Activated T-cell treated with anti-CD3 and anti-CD28 coated beads for 48 hours (primary cell): ENCODE data around the gene TBC1D2B.

Experiments
- DNase-seq: peaks from one replicate; pipeline ENCODE4 v3.0.0-alpha.2; 2020; ENCODE audit warnings: low read depth

The TBC1D2B gene

DNA sequence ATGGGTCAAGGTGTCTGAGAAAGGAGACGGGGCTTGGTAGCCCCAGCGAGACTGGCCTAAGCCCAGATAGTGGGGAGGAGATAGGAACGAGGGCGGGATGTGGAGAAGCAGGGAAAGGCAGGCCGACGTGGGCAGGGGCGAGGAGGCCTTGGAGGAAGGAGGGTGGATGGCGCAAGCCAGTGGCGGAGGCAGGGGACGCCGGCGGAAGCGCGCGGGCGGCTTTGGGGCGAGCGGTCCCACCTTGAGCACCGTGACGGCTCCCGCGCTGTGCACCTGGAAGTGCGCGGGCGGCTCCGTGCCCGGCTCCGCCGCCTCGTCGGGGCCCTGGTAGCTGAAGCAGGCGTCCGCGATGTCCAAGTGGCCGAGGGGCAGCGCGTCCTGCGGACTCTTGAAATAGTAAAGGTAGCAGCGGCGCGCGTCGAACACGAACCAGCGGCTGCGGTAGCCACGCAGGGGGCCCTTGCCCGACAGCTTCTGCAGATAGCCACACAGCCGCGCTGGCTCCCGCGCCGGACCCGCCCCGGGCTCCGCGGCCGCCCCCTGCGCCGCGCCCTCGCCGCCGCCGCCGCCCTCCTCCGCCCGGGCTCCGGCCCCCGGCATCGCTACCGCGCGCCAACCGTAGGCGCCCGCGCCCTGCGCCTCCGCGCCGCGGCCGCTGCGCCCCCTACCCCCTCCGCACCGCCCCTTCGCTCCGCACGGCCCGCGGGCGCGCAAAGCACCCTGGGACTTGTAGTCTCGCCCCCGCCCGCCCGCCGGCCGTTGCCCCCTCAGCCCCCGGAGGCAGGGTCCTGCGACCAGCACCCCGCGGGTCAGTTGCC lies at the start of gene TBC1D2B:
Gene TBC1D2B, minus strand, starts transcription at position 659 of the 818 bp plus-strand sequence. Its CDS starts 59 bp downstream, at position 600.
- DNase-seq: peak; percentile 67

GRCh38 chr15:78125267-78125666 lies 47.8 kb upstream of the TBC1D2B start:
- no peak for DNase-seq

DNA sequence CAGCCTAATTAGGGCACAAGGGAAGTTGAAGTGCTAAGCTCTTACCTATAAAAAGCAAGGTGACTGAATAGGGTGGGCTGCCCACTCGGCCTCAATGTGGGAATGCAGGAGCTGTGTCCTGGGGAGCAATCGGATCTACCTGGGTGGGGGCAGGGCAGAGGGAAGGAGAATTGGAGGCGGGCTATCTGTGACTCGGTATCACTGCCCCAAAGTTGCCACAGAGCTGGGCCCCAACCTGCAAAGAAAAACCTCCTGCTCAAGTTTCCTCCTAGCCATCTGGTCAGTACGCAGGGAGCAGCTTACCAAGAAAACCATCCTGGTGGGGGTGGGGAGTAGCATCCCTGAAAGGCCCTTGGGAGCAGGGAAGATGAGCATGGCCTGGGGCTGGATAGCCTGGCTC lies 43.0 kb upstream of the TBC1D2B start:
- no peak for DNase-seq

GRCh38 chr15:78112551-78112950 lies 35.0 kb upstream of the TBC1D2B start:
- DNase-seq: no peak

DNA sequence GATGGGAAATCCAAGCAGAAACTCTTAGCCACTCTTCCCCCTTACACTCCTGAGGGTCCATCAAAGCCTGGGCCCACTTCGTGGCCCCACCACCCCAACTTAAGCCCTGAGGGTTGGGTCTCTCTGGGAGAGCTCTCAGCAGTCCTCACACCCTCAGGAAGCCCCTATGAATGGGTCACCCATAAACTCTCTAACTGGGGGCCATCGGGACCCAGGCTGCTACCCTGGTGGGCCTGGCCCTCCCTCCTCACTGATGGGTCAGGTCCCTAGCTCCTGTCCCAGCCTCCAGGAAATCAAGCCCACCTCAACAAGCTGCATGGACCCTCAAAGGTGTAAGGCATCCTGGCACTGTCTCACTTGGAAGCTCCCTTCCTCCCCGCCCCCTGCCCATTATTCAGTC lies 34.3 kb upstream of the TBC1D2B start:
- no peak for DNase-seq

- DNase-seq: no peak
Observed at GRCh38 chr15:78110916-78111475, 33.5 kb upstream of the TBC1D2B start.

DNA sequence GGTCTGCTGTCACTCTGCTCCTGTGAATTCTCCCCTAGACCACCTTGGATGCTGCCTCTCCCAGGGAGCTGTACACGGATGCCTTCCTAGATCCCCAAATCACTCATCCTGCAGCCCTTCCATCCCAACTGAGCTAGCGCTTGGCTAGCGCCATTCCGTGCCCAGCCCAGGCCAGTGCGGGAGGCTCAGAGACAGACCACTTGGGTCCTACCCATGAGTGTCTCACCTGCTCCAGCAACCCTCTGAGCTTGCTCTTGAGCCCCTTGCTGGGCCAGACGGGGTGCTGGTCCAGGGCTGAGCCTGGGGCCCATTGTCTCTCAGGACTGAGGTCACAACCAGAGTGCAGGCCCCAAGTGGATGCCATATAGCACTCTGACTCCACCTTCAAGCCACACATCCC lies 32.6 kb upstream of the TBC1D2B start:
- no peak for DNase-seq

DNA sequence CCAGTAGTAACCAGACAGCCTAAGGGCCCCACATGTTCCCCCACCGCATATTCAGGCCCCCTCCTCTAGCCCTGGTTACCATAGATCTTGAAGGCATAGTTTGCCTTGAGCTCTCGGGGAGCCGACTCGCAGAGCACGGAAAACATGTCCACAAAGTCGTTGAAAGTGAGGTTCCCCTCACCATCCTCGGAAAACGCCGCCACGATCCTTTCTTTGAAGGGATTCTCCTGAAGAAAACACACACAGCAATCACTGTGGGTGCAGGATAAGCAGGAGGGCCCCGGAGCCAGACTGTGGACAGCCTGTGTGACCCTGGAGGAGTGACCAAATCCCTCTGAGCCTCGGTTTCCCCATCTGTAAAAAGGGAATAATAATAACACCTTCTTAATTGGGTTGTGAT lies 31.6 kb upstream of the TBC1D2B start:
- DNase-seq: no peak

GRCh38 chr15:78108300-78109084 lies 31.0 kb upstream of the TBC1D2B start:
- peak; percentile 78 for DNase-seq

DNA sequence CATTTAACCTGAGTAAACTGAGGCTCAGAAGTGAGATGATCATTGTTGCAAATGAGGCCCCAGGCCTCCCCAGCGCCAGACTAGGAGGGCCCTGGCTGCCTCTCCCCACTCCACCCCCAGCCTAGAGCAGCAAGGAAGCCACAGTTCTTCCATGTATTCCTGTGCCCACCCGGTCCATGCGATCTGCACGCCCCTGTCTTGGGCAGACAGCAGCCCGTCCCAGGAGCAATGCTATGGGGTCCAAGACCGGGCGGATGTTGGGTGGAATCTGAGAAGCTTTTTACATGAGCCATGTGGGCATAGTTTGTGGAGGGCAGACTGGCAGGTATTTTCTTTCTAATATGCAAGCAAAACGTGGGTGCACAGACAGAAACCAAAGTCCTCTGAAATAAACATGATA lies 30.0 kb upstream of the TBC1D2B start:
- no peak for DNase-seq

DNA sequence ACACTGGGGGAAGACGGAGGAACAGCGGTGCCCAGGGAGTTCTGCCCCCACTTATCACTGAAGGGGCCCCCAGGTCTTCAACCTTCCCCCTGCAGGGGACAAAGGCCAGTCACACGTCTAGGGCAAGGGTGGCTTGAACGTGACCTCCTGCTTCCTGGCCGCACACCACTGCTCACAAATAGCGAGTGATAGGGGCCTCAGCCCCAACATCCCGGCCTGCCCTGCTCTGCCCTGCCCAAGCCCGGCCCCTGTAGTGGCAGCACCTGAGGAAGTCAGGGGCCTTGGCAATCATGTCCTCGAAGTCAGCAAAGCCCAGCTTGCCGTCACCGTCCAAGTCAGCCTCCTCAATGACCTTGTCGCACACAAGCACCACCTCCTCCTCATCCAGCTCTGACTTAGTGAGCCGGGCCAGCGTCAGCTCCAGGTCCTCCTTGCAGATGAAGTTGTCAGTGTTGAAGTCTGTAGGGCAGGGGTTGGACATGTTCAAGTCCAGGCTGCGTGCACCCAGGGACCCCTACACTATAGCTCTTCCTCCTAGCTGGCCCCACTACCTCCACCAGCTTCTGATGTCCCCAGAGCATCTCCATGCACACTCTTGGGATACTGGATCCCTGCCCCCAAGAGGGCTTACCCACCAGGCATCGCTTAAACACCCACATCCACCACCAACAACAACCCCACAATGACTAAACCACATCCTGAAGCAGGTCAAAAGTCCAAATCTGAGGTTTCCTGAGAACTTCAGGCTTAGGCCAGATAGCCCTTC lies 28.1 kb upstream of the TBC1D2B start:
- DNase-seq: no peak

- no peak for DNase-seq
Observed at GRCh38 chr15:78104566-78105475, 27.3 kb upstream of the TBC1D2B start.

GRCh38 chr15:78104119-78104479 lies 26.6 kb upstream of the TBC1D2B start:
- DNase-seq: no peak

- DNase-seq: peak; percentile 56
Observed at GRCh38 chr15:78103406-78104118, 26.1 kb upstream of the TBC1D2B start.

GRCh38 chr15:78102741-78103140 lies 25.2 kb upstream of the TBC1D2B start:
- DNase-seq: no peak

DNA sequence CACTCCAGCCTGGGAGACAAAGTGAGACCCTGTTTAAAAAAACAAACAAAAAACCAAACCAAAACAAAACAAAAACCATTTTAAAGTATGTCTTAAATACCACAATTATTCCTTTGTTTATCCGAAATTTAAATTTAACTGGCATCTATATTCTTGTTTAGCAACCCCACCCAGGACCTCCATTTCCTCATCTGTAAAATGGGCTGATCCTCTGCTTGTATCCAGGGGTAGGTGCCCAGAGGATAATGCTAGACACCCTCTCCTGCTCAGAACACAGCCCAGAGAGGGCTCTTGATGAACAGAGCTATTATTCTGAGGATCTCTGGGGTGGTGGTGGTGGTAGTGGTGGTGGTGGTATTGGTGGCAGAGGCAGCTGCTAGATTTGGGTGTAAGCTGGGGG lies 24.7 kb upstream of the TBC1D2B start:
- no peak for DNase-seq

DNA sequence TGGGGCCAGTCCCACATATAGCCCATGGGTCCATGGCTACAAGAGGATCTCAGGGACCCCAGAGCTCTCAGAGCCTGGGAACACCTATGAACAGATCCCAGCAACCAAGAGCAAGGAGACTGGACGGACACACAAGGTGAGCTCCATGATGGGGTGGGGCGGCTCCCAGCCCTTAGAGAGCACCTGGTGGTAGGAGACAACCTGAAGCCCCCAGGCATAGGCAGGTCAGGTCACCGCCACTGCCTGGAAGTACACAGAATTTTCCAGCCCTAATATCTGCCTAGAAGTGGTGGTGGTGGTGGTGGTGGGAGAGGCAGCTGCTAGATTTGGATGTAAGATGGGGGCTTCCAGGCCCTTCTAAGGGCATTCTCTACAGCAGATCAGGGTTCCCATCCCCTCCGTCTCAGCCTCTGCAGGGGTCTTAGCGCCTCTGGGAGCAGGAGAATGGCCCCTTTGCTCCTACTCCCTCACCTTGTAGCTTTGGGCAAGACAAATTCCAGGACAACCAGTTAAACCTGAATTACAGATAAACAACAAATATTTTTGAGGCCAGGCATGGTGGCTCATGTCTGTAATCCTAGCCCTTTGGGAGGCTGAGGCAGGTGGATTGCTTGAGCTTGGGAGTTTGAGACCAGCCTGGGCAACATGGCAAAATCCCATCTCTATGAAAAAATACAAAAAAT lies 24.1 kb upstream of the TBC1D2B start:
- no peak for DNase-seq

DNA sequence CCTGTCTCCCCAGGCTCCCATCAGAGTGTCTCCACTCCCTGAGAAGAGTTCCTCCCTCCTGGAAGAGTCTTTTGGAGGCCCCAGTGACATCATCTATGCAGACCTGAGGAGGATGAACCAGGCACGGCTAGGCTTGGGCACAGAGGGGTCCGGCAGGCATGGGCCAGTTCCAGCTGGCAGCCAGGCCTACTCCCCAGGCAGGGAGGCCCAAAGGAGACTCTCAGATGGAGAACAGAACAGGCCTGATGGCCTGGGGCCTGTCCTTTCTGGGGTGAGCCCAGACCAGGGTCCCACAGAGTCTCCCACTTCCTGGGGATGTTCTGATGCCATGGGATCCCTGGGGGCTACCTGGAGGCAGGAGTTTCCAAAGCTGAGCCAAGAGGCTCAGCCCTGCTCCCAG lies 23.4 kb upstream of the TBC1D2B start:
- no peak for DNase-seq

GRCh38 chr15:78098131-78098755 lies 20.7 kb upstream of the TBC1D2B start:
- DNase-seq: no peak

DNA sequence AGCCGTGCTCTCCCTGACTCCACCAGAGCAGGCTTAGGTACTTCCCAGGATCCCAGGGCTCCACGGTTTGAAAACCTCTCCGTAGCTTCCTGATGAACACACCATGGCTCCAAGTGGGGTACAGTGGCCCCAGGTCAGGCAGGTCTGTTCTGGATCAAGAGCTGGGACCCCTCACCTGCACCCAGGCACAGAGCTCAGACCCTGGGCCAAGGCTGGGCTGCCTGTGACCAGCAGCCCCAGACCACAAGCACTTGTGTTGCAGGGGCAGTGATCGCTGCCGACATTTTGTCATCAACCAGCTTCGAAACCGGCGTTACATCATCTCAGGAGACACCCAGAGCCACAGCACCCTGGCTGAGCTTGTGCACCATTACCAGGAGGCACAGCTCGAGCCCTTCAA lies 20.2 kb upstream of the TBC1D2B start:
- no peak for DNase-seq
